Neural cell (in vitro differentiated cells): Measurements from ENCODE around the gene KNTC1. TPM values are rescaled to one million over a fixed set of nuclear protein-coding genes. Genes with fewer than 3 reads are reported as not detected.

ENCODE experiments used
- H2AFZ ChIP-seq: fragments of 200-600, 300-800 bp; sonication (generic), shearing (Covaris generic); 2 replicates; pipeline ENCODE4 v1.6.0; 2014; ENCODE audit warnings: low read depth, mild to moderate bottlenecking, antibody characterized with exemption, low read length, moderate library complexity
- H3F3A ChIP-seq: fragments of 200-600 bp; shearing (Covaris generic); 2 replicates; pipeline ENCODE4 v1.6.1; 2016; ENCODE audit warnings: mild to moderate bottlenecking, moderate library complexity, mixed read lengths, antibody characterized with exemption, low read length; ENCODE audit not compliant: insufficient read depth, poor library complexity, severe bottlenecking
- H3K27ac ChIP-seq: fragments of 200-600, 300-800 bp; sonication (generic), shearing (Covaris generic); 2 replicates; pipeline ENCODE4 v1.5.1; 2014; ENCODE audit warnings: mild to moderate bottlenecking, low read length, moderate library complexity
- H3K27me3 ChIP-seq: fragments of 300-800, 200-600 bp; sonication (generic), shearing (Covaris generic); 2 replicates; pipeline ENCODE4 v1.6.0; 2014; ENCODE audit warnings: mild to moderate bottlenecking, low read depth, low read length, moderate library complexity; ENCODE audit not compliant: insufficient read depth
- H3K36me3 ChIP-seq: fragments of 300-800, 200-600 bp; sonication (generic), shearing (Covaris generic); 2 replicates; pipeline ENCODE4 v1.5.1; 2014; ENCODE audit warnings: mild to moderate bottlenecking, antibody characterized with exemption, low read length, moderate library complexity; ENCODE audit not compliant: insufficient read depth
- H3K4me2 ChIP-seq: fragments of 300-800, 200-600 bp; sonication (generic), shearing (Covaris generic); 2 replicates; pipeline ENCODE4 v1.6.0; 2014; ENCODE audit warnings: mild to moderate bottlenecking, low read length
- H3K4me3 ChIP-seq: fragments of 300-800, 200-600 bp; sonication (generic), shearing (Covaris generic); 2 replicates; pipeline ENCODE4 v1.5.1; 2014; ENCODE audit warnings: mild to moderate bottlenecking, low read length, moderate library complexity
- H3K79me2 ChIP-seq: fragments of 200-600 bp; shearing (Covaris generic); replicated peaks from 2 replicates; pipeline ENCODE4 v1.6.0; 2014; ENCODE audit warnings: mild to moderate bottlenecking, low read length, moderate library complexity; ENCODE audit not compliant: insufficient read depth
- H3K9ac ChIP-seq: fragments of 300-800, 200-600 bp; sonication (generic), shearing (Covaris generic); 2 replicates; pipeline ENCODE4 v1.6.1; 2016; ENCODE audit warnings: mild to moderate bottlenecking, low read length, mixed read lengths
- H3K9me2 ChIP-seq: fragments of 200-600 bp; shearing (Covaris generic); 2 replicates; pipeline ENCODE4 v1.6.1; 2016; ENCODE audit warnings: mild to moderate bottlenecking, low read length, mixed read lengths; ENCODE audit not compliant: insufficient read depth
- H3K9me3 ChIP-seq: fragments of 200-600, 300-800 bp; sonication (generic), shearing (Covaris generic); 2 replicates; pipeline ENCODE4 v1.6.1; 2016; ENCODE audit warnings: mild to moderate bottlenecking, mixed run types, low read length, moderate library complexity, mixed read lengths
- H4K20me1 ChIP-seq: fragments of 200-600 bp; shearing (Covaris generic); 2 replicates; pipeline ENCODE4 v1.6.1; 2016; ENCODE audit warnings: mild to moderate bottlenecking, mixed run types; ENCODE audit not compliant: insufficient read depth
- CTCF ChIP-seq: fragments of 450-650 bp; IDR thresholded peaks from 2 replicates; pipeline ENCODE4 v1.5.1; 2014; ENCODE audit warnings: antibody characterized with exemption, mild to moderate bottlenecking, moderate library complexity; ENCODE audit not compliant: poor library complexity, severe bottlenecking
- EP300 ChIP-seq: fragments of 450-650 bp; conservative IDR thresholded peaks from 2 replicates; pipeline ENCODE4 v1.6.1; 2014; ENCODE audit warnings: antibody characterized with exemption, mild to moderate bottlenecking, moderate library complexity; ENCODE audit not compliant: poor library complexity, severe bottlenecking
- EZH2 ChIP-seq: fragments of 200-600, 300-800 bp; shearing (Covaris generic), sonication (generic); IDR thresholded peaks from 2 replicates; pipeline ENCODE4 v1.6.1; 2014; ENCODE audit warnings: antibody characterized with exemption, low read length, borderline replicate concordance, mild to moderate bottlenecking; ENCODE audit not compliant: insufficient read depth, poor library complexity, severe bottlenecking
- MXI1 ChIP-seq: fragments of 450-650 bp; conservative IDR thresholded peaks from 2 replicates; pipeline ENCODE4 v1.6.1; 2014; ENCODE audit warnings: antibody characterized with exemption, mild to moderate bottlenecking; ENCODE audit not compliant: poor library complexity, severe bottlenecking
- POLR2AphosphoS5 ChIP-seq: IDR thresholded peaks from 2 replicates; pipeline ENCODE4 v1.6.1; 2012
- RAD21 ChIP-seq: fragments of 450-650 bp; conservative IDR thresholded peaks from 2 replicates; pipeline ENCODE4 v1.6.1; 2014; ENCODE audit warnings: antibody characterized with exemption, mild to moderate bottlenecking, moderate library complexity
- REST ChIP-seq: IDR thresholded peaks from 2 replicates; pipeline ENCODE4 v1.6.1; 2012; ENCODE audit warnings: borderline replicate concordance
- SMC3 ChIP-seq: fragments of 450-650 bp; conservative IDR thresholded peaks from 2 replicates; pipeline ENCODE4 v1.6.1; 2014; ENCODE audit warnings: antibody characterized with exemption, mild to moderate bottlenecking, moderate library complexity; ENCODE audit not compliant: poor library complexity
- TAF1 ChIP-seq: IDR thresholded peaks from 2 replicates; pipeline ENCODE4 v1.6.1; 2012; ENCODE audit warnings: low read depth
- polyA plus RNA-seq: library from polyadenylated mRNA; depleted of rRNA; stranded (reverse); fragments of >200 nt; gene quantifications from 2 replicates; pipeline ENCODE4 v1.2.3, GENCODE V29; 2014

Gene KNTC1
- polyA plus RNA-seq, 1 donor from 2014 or later: 16.2 TPM

GRCh38 chr12:122516544-122517361 lies 10.3 kb upstream of the KNTC1 start:
- Histone ChIP-seq H3K9ac (no peak overlapping the region), H3K9me3 (no peaks in the 10 kb centered on the region), H2AFZ (no peak overlapping the region), H3K4me3 (no peak overlapping the region), H3F3A (no peaks in the 10 kb centered on the region), H4K20me1 (no peaks in the 10 kb centered on the region), H3K79me2 (peaks cover 33% of the 10 kb centered on the region), H3K9me2 (no peaks in the 10 kb centered on the region), H3K4me2 (no peak overlapping the region), H3K36me3 (peaks cover 23% of the 10 kb centered on the region), H3K27me3 (no peaks in the 10 kb centered on the region), H3K27ac (no peak overlapping the region)
- TF ChIP-seq EZH2 (no peak), EP300 (no peak), POLR2AphosphoS5 (no peak), MXI1 (no peak), CTCF (no peak), TAF1 (no peak), SMC3 (no peak), RAD21 (no peak), REST (no peak)

- H3K9me2 ChIP-seq: no peaks in the 10 kb centered on the region
- no peaks in the 10 kb centered on the region for H3K27me3 ChIP-seq
- H3K4me2 ChIP-seq: no peak overlapping the region
- H3K9me3 ChIP-seq: no peaks in the 10 kb centered on the region
- H3K27ac ChIP-seq: no peak overlapping the region
- H2AFZ ChIP-seq: no peak overlapping the region
- no peak overlapping the region for H3K9ac ChIP-seq
- no peak overlapping the region for H3K4me3 ChIP-seq
- H3F3A ChIP-seq: no peaks in the 10 kb centered on the region
- H3K79me2 ChIP-seq: peaks cover 35% of the 10 kb centered on the region
- TF ChIP-seq EZH2 (no peak), RAD21 (no peak), REST (no peak), SMC3 (no peak), POLR2AphosphoS5 (no peak), MXI1 (no peak), CTCF (no peak), TAF1 (no peak), EP300 (no peak)
- H3K36me3 ChIP-seq: peaks cover 23% of the 10 kb centered on the region
- H4K20me1 ChIP-seq: peaks cover 9% of the 10 kb centered on the region
Measured at GRCh38 chr12:122517877-122518276, 9.2 kb upstream of the KNTC1 start.
